Kidney epithelial cell (primary cell): ENCODE results near the gene SASH1. TPM values are rescaled to one million over a fixed set of nuclear protein-coding genes. Genes with fewer than 3 reads are reported as not detected.
"Not testable (repeated sequence)": the region's sequence is repeated elsewhere in the genome, so short reads cannot be mapped to it uniquely, and the experiment has no call there.

Experiments
- DNase-seq: peaks from one replicate; pipeline ENCODE4 v3.0.0-alpha.2; 2010; ENCODE audit warnings: low read depth
- H3K27me3 ChIP-seq: 2 replicates; pipeline ENCODE4 v1.6.0; 2011; ENCODE audit warnings: low read length; ENCODE audit not compliant: control insufficient read depth, insufficient read depth
- H3K36me3 ChIP-seq: 2 replicates; pipeline ENCODE4 v1.5.1; 2011; ENCODE audit warnings: low read length; ENCODE audit not compliant: control insufficient read depth, insufficient read depth
- H3K4me3 ChIP-seq: 2 replicates; pipeline ENCODE4 v1.5.1; 2011; ENCODE audit warnings: low read depth, mild to moderate bottlenecking, control low read depth, low read length
- CTCF ChIP-seq: IDR thresholded peaks from 2 replicates; pipeline ENCODE4 v1.5.1; 2011; ENCODE audit warnings: mild to moderate bottlenecking, moderate library complexity, low read length, control low read depth, inconsistent platforms; ENCODE audit not compliant: insufficient read depth, poor library complexity, severe bottlenecking
- total RNA-seq: library from RNA; depleted of rRNA; stranded (reverse); fragments of >200 nt; gene quantifications from 2 replicates; pipeline ENCODE4 v1.2.3, GENCODE V29; 2015

Gene SASH1
- total RNA-seq, 1 donor from 2014 or later = 13.8 TPM

DNA sequence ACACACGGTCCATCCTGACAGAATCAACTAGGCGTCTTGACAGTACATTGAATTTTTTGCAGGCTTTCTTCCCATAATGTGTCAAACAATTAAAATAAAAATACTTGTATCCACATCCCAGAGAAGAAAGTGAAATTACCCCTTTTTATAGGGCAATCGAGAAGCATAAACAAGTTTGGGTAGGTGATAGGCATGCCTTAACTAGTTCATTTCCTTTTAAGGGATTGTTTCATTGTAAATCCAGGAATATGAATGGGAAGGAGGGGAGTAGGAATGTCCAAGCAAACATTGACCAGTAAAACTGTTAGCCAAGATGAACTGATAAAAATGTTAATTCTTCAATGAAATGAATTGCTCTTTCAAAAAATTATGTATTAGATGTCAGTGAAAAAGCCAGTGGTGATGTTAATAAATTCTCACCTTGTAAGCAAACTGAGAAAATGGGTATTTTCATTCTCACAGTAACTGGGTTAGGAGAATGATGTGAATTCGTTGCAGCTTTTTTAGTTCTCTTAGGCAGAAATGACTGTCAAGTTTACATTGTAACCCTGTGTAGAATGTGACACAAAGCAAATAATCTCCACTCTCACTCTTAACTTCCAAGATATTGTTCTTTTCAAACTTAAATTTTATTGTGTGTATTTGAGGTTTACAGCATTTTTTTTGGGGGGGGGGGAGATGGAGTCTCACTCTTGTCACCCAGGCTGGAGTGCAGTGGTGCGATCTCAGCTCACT, 31.6 kb downstream of the SASH1 start:
- DNase-seq = no peak
- H3K27me3 ChIP-seq = no peaks in the 10 kb centered on the region
- no peaks in the 10 kb centered on the region for H3K36me3 ChIP-seq
- H3K4me3 ChIP-seq = no peak overlapping the region
- TF ChIP-seq CTCF = no peak

DNA sequence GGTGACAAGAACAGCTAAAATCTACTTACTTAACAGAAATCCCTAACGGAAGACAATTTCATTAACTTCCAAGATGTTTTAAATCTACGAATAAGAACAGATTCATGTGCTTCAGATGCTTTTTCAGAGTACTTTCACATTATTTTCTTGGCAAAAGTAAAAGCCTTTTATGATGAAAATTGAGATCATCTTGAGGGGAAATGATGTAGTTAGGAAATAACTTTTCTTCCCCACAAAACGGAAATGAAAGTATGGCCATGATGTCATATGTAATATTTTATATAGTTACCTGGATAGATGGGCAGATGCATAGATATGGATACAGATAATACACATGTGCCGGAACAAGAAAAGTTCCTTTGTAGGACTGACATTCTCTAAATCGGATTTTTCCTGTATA, 32.8 kb downstream of the SASH1 start:
- no peak for DNase-seq
- TF ChIP-seq CTCF = no peak
- H3K27me3 ChIP-seq = no peaks in the 10 kb centered on the region

DNA sequence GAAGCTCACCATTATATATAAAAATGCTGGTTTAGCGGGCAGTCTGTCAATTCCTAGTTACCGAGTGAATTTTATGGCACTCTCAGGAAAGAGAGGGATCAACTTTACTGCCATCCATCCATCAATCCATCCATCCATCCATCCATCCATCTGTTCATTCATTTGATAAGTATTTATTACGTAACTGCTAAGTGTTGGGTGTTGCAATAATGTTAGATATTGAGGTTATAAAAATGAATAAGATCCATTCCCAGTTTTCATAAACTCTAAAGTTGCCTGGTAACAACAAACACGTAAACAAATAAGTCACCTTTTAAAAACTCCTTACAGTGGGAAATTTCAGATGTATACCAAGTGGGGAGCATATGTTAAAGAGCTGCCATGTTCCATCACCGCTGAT, 36.8 kb downstream of the SASH1 start:
- no peak for DNase-seq
- H3K27me3 ChIP-seq = no peaks in the 10 kb centered on the region
- H3K36me3 ChIP-seq = no peaks in the 10 kb centered on the region
- H3K4me3 ChIP-seq = no peak overlapping the region
- no peak for TF ChIP-seq CTCF

More for the DNA sequence above, 32.8 kb downstream of the SASH1 start:
- no peak overlapping the region for H3K4me3 ChIP-seq
- H3K36me3 ChIP-seq = no peaks in the 10 kb centered on the region

DNA sequence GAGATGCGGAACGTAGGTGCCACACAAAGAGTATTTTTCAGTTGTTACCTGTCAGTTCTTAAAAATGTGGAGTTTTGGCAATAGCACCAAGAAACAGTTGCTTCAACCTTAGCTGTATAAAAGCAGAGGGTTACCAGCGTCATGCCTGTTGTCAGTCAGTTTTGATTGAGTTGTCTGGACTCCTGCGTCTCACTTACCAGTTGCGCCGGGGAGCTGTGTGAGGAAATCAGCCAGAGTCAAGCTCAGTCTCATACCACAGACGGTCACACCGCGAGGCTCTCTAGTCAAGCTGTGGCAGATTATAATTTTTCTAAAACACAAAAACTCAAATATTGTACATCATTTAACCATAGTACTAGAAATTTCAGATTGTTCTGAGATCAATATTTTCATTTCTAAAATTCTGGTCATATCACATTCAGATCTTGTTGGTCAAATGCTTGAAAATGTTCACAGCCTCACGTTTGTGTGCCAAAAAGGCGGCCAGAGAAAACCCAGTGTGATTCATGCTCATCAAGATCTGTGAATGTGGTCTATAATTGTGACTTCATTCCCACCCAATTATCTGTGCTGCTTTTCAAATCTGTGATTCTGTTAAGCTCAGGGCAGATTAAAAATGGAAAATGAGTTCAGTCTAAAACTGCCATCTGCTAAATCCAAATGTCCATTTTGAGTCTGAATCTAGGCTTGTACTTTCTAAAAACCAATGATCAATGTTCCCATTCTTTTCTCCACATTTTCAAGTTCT, 37.5 kb downstream of the SASH1 start:
- Histone ChIP-seq H3K27me3 (no peaks in the 10 kb centered on the region), H3K4me3 (no peak overlapping the region), H3K36me3 (no peaks in the 10 kb centered on the region)
- TF ChIP-seq CTCF = no peak
- no peak for DNase-seq

DNA sequence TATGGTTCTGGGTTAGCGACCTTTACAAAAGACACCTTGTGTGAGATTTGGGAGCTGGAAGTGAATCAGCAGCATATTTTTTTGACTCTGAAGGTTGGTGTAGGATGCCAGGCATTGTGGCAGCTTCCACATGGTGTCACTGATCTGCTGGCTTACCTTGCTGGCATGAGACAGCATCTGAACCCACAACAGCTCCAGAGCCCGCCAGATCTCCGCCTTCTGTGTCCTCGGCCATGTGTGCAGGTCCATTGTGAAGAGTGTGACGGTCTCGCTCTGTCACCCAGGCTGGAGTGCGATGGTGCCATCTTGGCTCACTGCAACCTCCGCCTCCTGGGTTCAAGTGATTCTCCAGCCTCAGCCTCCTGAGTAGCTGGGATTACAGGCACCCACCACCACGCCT, 39.4 kb downstream of the SASH1 start:
- DNase-seq, H3K27me3 ChIP-seq, H3K36me3 ChIP-seq, H3K4me3 ChIP-seq: not testable (repeated sequence)

- peak; percentile 81 for DNase-seq
- H3K4me3 ChIP-seq = no peak overlapping the region
- TF ChIP-seq CTCF = no peak
These were observed 40.2 kb downstream of the SASH1 start for GRCh38 chr6:148382861-148383260.

More at GRCh38 chr6:148382861-148383260, 40.2 kb downstream of the SASH1 start:
- Histone ChIP-seq H3K36me3 (no peaks in the 10 kb centered on the region), H3K27me3 (no peaks in the 10 kb centered on the region)
